ENCODE data around the gene SLC6A18. TPM values are rescaled to one million over a fixed set of nuclear protein-coding genes. Genes with fewer than 3 reads are reported as not detected.
A peak's percentile ranks its signal among the peaks of the same experiment; 100 is the strongest.

Gene SLC6A18
- total and polyA plus RNA-seq, 2 experiments from 2014 or later = 0.35 TPM; not detected in 1

GRCh38 chr5:1203311-1203967, 21.7 kb upstream of the SLC6A18 start:
- Histone ChIP-seq H3K4me3 (no peak overlapping the region), H3K27me3 (no peaks in the 10 kb centered on the region), H3K4me1 (ENCODE audit: insufficient read depth) (peaks cover 23% of the 10 kb centered on the region), H4K20me1 (ENCODE audit: insufficient read depth, poor library complexity, severe bottlenecking) (no peaks in the 10 kb centered on the region), H3K4me2 (no peak overlapping the region), H3K9me3 (ENCODE audit: low read depth) (no peaks in the 10 kb centered on the region), H2AFZ (no peak overlapping the region), H3K9me2 (replicated peaks; ENCODE audit: insufficient read depth) (no peaks in the 10 kb centered on the region), H3K79me2 (no peaks in the 10 kb centered on the region), H3K36me3 (replicated peaks; ENCODE audit: insufficient read depth, low read depth) (no peaks in the 10 kb centered on the region), H3K27ac (no peak overlapping the region)
- TF ChIP-seq EZH2phosphoT487 (IDR thresholded peaks at IDR 0.05; ENCODE audit: low read depth, severe bottlenecking, unreplicated experiment) = no peak
- TF ChIP-seq, protein P1, sequence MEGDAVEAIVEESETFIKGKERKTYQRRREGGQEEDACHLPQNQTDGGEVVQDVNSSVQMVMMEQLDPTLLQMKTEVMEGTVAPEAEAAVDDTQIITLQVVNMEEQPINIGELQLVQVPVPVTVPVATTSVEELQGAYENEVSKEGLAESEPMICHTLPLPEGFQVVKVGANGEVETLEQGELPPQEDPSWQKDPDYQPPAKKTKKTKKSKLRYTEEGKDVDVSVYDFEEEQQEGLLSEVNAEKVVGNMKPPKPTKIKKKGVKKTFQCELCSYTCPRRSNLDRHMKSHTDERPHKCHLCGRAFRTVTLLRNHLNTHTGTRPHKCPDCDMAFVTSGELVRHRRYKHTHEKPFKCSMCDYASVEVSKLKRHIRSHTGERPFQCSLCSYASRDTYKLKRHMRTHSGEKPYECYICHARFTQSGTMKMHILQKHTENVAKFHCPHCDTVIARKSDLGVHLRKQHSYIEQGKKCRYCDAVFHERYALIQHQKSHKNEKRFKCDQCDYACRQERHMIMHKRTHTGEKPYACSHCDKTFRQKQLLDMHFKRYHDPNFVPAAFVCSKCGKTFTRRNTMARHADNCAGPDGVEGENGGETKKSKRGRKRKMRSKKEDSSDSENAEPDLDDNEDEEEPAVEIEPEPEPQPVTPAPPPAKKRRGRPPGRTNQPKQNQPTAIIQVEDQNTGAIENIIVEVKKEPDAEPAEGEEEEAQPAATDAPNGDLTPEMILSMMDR (IDR thresholded peaks at IDR 0.05; ENCODE audit: poor library complexity) = no peak
- no peak for TF ChIP-seq EZH2 (IDR thresholded peaks at IDR 0.05; ENCODE audit: borderline replicate concordance)
- WGBS (ENCODE audit: low lambda C conversion rate, missing lambda C conversion rate) = 93% methylated on average over 24 of the region's 24 CpGs
- DNase-seq (ENCODE audit: low spot score) = no peak

DNA sequence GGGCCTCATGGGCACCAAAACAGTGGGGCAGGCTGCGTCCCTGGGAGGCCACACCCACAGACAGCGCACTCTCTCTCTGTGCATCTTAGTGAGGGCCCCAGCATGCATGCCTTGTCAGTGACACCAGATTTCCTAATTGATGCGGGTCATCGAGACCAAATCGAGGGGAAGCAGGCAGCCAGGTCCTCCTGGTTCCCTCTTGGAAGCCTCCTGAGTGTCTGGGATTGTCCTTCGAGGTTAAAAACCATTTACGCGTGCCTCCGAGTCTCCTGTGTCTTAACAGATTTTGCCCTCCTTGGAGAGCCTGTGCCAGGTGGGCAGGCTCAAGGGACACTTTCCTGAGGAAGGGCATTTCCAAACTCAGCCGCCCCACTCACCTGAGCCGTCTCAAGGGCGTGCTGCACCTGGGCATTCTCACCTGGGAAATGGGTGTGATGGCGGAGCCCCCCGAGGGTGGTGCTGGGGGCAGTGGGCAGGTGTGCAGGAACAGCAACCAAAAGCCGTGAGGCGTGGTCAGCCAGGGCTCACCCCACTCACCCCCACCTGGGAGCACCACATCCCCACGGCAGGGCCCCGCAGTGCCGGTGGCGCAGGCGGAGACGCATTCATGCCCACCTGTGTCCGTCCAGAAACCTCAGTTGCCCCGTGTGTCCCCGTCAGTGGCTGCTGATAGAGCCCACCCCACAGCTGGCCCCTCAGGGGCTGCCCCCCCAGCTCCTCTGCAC, 21.1 kb upstream of the SLC6A18 start:
- peak overlapping the region; percentile 18 for H3K4me2 ChIP-seq
- H3K9me2 ChIP-seq (replicated peaks; ENCODE audit: insufficient read depth) = no peaks in the 10 kb centered on the region
- no peaks in the 10 kb centered on the region for H3K36me3 ChIP-seq (replicated peaks; ENCODE audit: insufficient read depth, low read depth)
- no peaks in the 10 kb centered on the region for H3K9me3 ChIP-seq (ENCODE audit: low read depth)
- no peak overlapping the region for H3K4me3 ChIP-seq
- DNase-seq (ENCODE audit: low spot score) = no peak
- no peak overlapping the region for H2AFZ ChIP-seq
- no peaks in the 10 kb centered on the region for H4K20me1 ChIP-seq (ENCODE audit: insufficient read depth, poor library complexity, severe bottlenecking)
- TF ChIP-seq EZH2 (IDR thresholded peaks at IDR 0.05; ENCODE audit: borderline replicate concordance) = no peak
- TF ChIP-seq, protein P1 (IDR thresholded peaks at IDR 0.05; ENCODE audit: poor library complexity) = no peak
- no peak for TF ChIP-seq EZH2phosphoT487 (IDR thresholded peaks at IDR 0.05; ENCODE audit: low read depth, severe bottlenecking, unreplicated experiment)
- 89% methylated on average over 24 of the region's 25 CpGs for WGBS (ENCODE audit: low lambda C conversion rate, missing lambda C conversion rate)
- peak overlapping the region; percentile 54 for H3K27ac ChIP-seq
- no peaks in the 10 kb centered on the region for H3K79me2 ChIP-seq
- H3K27me3 ChIP-seq = no peaks in the 10 kb centered on the region
- peaks cover 23% of the 10 kb centered on the region for H3K4me1 ChIP-seq (ENCODE audit: insufficient read depth)

GRCh38 chr5:1204693-1205242, 20.4 kb upstream of the SLC6A18 start:
- Histone ChIP-seq H3K36me3 (replicated peaks; ENCODE audit: insufficient read depth, low read depth) (no peaks in the 10 kb centered on the region), H3K27me3 (no peaks in the 10 kb centered on the region), H3K4me1 (ENCODE audit: insufficient read depth) (peaks cover 18% of the 10 kb centered on the region), H3K79me2 (no peaks in the 10 kb centered on the region), H3K4me3 (no peak overlapping the region), H4K20me1 (ENCODE audit: insufficient read depth, poor library complexity, severe bottlenecking) (no peaks in the 10 kb centered on the region), H2AFZ (no peak overlapping the region), H3K9me3 (ENCODE audit: low read depth) (no peaks in the 10 kb centered on the region), H3K27ac (peak overlapping the region; percentile 60), H3K4me2 (peak overlapping the region; percentile 18), H3K9me2 (replicated peaks; ENCODE audit: insufficient read depth) (no peaks in the 10 kb centered on the region)
- WGBS (ENCODE audit: low lambda C conversion rate, missing lambda C conversion rate) = 39% methylated on average over 18 of the region's 18 CpGs
- DNase-seq (ENCODE audit: low spot score) = peak; percentile 88
- TF ChIP-seq EZH2phosphoT487 (IDR thresholded peaks at IDR 0.05; ENCODE audit: low read depth, severe bottlenecking, unreplicated experiment) = no peak
- TF ChIP-seq, protein P1 (IDR thresholded peaks at IDR 0.05; ENCODE audit: poor library complexity) = peak; percentile 56

Measured in hepatocyte (in vitro differentiated cells).